Astrocyte (in vitro differentiated cells and primary cell): ENCODE data around the gene BMPER.

Experiments used
- EZH2 ChIP-seq: IDR thresholded peaks from 2 replicates; pipeline ENCODE4 v1.6.1; 2012; ENCODE audit warnings: mild to moderate bottlenecking, low read length, inconsistent platforms; ENCODE audit not compliant: insufficient read depth
- TF ChIP-seq, protein P1 (sequence below): IDR thresholded peaks from 2 replicates; pipeline ENCODE4 v1.5.1; 2011; ENCODE audit warnings: low read depth, mild to moderate bottlenecking, inconsistent platforms, low read length, moderate library complexity; ENCODE audit not compliant: insufficient read depth

GRCh38 chr7:34086981-34087380 lies 181.6 kb downstream of the BMPER start:
- TF ChIP-seq, protein P1, sequence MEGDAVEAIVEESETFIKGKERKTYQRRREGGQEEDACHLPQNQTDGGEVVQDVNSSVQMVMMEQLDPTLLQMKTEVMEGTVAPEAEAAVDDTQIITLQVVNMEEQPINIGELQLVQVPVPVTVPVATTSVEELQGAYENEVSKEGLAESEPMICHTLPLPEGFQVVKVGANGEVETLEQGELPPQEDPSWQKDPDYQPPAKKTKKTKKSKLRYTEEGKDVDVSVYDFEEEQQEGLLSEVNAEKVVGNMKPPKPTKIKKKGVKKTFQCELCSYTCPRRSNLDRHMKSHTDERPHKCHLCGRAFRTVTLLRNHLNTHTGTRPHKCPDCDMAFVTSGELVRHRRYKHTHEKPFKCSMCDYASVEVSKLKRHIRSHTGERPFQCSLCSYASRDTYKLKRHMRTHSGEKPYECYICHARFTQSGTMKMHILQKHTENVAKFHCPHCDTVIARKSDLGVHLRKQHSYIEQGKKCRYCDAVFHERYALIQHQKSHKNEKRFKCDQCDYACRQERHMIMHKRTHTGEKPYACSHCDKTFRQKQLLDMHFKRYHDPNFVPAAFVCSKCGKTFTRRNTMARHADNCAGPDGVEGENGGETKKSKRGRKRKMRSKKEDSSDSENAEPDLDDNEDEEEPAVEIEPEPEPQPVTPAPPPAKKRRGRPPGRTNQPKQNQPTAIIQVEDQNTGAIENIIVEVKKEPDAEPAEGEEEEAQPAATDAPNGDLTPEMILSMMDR: no peak
- no peak for TF ChIP-seq EZH2
